OCI-LY3 (cell line): Measurements from ENCODE around the gene CCDC40.
A peak's percentile ranks its signal among the peaks of the same experiment; 100 is the strongest.

Experiments used
- H2AFZ ChIP-seq: fragments of 200-600, 300-600 bp; shearing (Covaris generic); 2 replicates; pipeline ENCODE4 v1.6.0; 2014; ENCODE audit warnings: antibody characterized with exemption, low read depth, low read length
- H3K27ac ChIP-seq: fragments of 200-600, 300-600 bp; sonication (generic); 2 replicates; pipeline ENCODE4 v1.5.1; 2014; ENCODE audit warnings: mild to moderate bottlenecking, low read length, moderate library complexity, mixed read lengths
- H3K27me3 ChIP-seq: fragments of 200-600, 300-600 bp; sonication (generic); 2 replicates; pipeline ENCODE4 v1.6.1; 2014; ENCODE audit warnings: low read depth, low read length, mixed read lengths
- H3K36me3 ChIP-seq: fragments of 200-600, 300-600 bp; sonication (generic); replicated peaks from 2 replicates; pipeline ENCODE3; 2014; ENCODE audit warnings: low read depth, low read length, mixed read lengths
- H3K4me1 ChIP-seq: fragments of 300-600, 200-600 bp; sonication (generic); 2 replicates; pipeline ENCODE4 v1.6.1; 2014; ENCODE audit warnings: low read length, mixed read lengths
- H3K4me2 ChIP-seq: fragments of 200-600, 300-600 bp; sonication (generic); 2 replicates; pipeline ENCODE4 v1.6.1; 2014; ENCODE audit warnings: low read length, mixed read lengths
- H3K4me3 ChIP-seq: fragments of 300-600, 200-600 bp; sonication (generic); 2 replicates; pipeline ENCODE4 v1.5.1; 2014; ENCODE audit warnings: antibody characterized with exemption, mild to moderate bottlenecking, low read length, moderate library complexity
- H3K79me2 ChIP-seq: fragments of 300-600, 200-600 bp; shearing (Covaris generic); 2 replicates; pipeline ENCODE4 v1.6.1; 2014; ENCODE audit warnings: mild to moderate bottlenecking, low read length, mixed read lengths
- H3K9ac ChIP-seq: fragments of 300-600, 200-600 bp; shearing (Covaris generic); 2 replicates; pipeline ENCODE4 v1.6.0; 2014; ENCODE audit warnings: mild to moderate bottlenecking, low read length, moderate library complexity
- H3K9me3 ChIP-seq: fragments of 200-600, 300-600 bp; shearing (Covaris generic); 2 replicates; pipeline ENCODE4 v1.6.1; 2014; ENCODE audit warnings: low read length, mixed read lengths; ENCODE audit not compliant: insufficient read depth
- H4K20me1 ChIP-seq: fragments of 200-600, 300-600 bp; sonication (generic); 2 replicates; pipeline ENCODE4 v1.6.1; 2016; ENCODE audit warnings: low read length, mixed read lengths; ENCODE audit not compliant: insufficient read depth
- EZH2phosphoT487 ChIP-seq: fragments of 200-600 bp; shearing (Covaris generic); IDR thresholded peaks from 2 replicates; pipeline ENCODE4 v1.6.1; 2018; ENCODE audit warnings: antibody characterized with exemption, mixed run types, low read depth
- TF ChIP-seq, protein P1 (sequence below): fragments of 200-600, 300-600 bp; sonication (generic); IDR thresholded peaks from 2 replicates; pipeline ENCODE4 v1.5.1; 2014; ENCODE audit warnings: antibody characterized with exemption, low read length, low read depth

The CCDC40 gene

DNA sequence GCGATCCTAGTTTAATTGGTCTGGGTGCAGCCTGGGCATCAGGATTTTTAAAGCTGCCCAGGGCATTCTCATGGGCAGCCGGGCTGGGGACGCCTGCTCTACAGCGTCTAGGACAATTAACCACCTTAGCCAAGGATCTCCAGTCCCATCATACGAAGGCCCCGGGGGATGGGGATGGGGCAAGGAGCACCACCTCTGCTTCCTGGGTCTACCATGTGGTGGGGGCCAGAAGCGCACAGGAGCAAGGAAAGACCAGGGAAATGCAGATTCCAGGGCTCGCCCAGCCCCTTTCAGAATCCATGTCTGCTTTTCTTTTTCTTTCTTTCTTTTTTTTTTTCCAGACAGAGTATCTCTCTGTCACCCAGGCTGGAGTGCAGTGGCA lies 30.1 kb upstream of the CCDC40 start:
- Histone ChIP-seq H3K36me3 (no peaks in the 10 kb centered on the region), H3K4me1 (peaks cover 5% of the 10 kb centered on the region; the same call in 1 of the 2 replicates), H3K27ac (no peak overlapping the region), H3K9me3 (no peaks in the 10 kb centered on the region), H4K20me1 (no peaks in the 10 kb centered on the region), H3K9ac (no peak overlapping the region), H3K4me3 (no peak overlapping the region), H3K79me2 (no peaks in the 10 kb centered on the region), H3K27me3 (no peaks in the 10 kb centered on the region), H2AFZ (no peak overlapping the region), H3K4me2 (0 out of 2 replicates have a peak overlapping the region, but pooled peaks have one; percentile 42)
- TF ChIP-seq, protein P1, sequence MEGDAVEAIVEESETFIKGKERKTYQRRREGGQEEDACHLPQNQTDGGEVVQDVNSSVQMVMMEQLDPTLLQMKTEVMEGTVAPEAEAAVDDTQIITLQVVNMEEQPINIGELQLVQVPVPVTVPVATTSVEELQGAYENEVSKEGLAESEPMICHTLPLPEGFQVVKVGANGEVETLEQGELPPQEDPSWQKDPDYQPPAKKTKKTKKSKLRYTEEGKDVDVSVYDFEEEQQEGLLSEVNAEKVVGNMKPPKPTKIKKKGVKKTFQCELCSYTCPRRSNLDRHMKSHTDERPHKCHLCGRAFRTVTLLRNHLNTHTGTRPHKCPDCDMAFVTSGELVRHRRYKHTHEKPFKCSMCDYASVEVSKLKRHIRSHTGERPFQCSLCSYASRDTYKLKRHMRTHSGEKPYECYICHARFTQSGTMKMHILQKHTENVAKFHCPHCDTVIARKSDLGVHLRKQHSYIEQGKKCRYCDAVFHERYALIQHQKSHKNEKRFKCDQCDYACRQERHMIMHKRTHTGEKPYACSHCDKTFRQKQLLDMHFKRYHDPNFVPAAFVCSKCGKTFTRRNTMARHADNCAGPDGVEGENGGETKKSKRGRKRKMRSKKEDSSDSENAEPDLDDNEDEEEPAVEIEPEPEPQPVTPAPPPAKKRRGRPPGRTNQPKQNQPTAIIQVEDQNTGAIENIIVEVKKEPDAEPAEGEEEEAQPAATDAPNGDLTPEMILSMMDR: no peak
- no peak for TF ChIP-seq EZH2phosphoT487

DNA sequence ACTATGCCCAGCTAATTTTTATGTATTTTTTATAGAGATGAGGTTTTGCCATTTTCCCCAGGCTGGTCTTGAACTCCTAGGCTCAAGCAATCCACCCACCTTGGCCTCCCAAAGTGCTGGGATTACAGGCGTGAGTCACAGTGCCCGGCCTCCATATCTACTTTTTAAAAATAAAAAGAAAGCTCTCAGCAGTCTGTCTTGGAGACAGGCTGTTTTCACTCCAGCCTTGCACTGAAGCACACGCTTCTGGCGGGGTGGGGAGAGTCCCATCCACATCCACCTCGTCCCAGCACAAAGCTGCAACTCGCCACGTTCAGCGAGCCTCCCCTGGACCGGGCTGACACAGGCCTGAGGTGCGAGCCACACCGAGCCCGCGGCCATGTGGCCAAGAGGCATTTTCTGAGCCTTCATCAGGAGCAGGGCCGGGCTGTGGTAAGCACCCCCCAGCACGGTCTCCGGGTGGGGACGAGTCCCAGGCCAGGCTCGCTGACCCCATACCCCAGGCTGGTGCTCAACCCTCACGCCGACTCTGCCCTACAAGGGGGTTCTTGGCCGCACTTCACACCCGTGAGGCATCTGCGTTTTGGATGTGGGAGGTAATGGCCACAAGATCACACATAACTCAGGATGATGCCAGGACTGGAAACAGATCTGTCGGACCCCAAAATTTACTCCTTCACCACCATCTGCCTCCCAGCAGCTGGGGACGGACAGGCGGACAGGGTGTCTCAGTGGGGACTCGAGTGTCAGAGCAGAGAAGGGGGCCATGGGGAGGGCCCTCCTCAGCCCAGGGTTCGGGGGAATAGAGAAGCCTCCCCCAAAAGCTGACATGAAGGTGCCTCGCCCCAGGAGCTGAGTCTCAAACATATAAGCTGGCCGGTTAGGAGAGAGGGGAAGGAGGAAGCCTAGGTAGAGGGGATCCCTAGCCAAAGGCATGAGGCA lies 29.4 kb upstream of the CCDC40 start:
- Histone ChIP-seq H3K4me2 (no peak overlapping the region), H3K9ac (no peak overlapping the region), H3K27ac (no peak overlapping the region), H2AFZ (no peak overlapping the region), H3K27me3 (no peaks in the 10 kb centered on the region), H3K4me1 (peaks cover 5% of the 10 kb centered on the region; the same call in 1 of the 2 replicates), H4K20me1 (no peaks in the 10 kb centered on the region), H3K36me3 (no peaks in the 10 kb centered on the region), H3K79me2 (no peaks in the 10 kb centered on the region), H3K9me3 (no peaks in the 10 kb centered on the region), H3K4me3 (no peak overlapping the region)
- TF ChIP-seq, protein P1: no peak
- no peak for TF ChIP-seq EZH2phosphoT487

DNA sequence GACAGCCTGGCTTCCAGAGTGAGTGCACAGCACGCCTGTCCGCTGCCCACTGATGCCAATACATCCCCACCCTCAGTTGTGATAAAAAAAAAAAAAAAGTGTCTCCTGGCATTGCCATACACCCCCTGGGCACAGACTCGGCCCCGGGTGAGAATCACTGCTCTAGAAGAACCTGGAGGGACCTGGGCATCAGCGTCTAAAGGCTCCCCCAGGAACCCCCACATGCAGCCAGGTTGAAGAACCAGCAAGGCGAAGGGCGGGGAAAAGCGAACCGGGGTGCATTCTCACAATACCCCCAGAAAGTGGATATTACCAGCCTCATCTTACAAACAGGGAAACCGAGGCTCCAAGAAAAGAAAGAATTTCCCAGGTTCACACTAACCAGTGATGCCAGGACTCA lies 28.5 kb upstream of the CCDC40 start:
- Histone ChIP-seq H3K4me2 (no peak overlapping the region), H3K9ac (no peak overlapping the region), H3K27me3 (no peaks in the 10 kb centered on the region), H3K4me3 (no peak overlapping the region), H3K9me3 (no peaks in the 10 kb centered on the region), H3K79me2 (no peaks in the 10 kb centered on the region), H2AFZ (no peak overlapping the region), H3K27ac (no peak overlapping the region), H3K4me1 (peaks cover 5% of the 10 kb centered on the region; the same call in 1 of the 2 replicates), H3K36me3 (no peaks in the 10 kb centered on the region), H4K20me1 (no peaks in the 10 kb centered on the region)
- TF ChIP-seq, protein P1: no peak
- no peak for TF ChIP-seq EZH2phosphoT487

DNA sequence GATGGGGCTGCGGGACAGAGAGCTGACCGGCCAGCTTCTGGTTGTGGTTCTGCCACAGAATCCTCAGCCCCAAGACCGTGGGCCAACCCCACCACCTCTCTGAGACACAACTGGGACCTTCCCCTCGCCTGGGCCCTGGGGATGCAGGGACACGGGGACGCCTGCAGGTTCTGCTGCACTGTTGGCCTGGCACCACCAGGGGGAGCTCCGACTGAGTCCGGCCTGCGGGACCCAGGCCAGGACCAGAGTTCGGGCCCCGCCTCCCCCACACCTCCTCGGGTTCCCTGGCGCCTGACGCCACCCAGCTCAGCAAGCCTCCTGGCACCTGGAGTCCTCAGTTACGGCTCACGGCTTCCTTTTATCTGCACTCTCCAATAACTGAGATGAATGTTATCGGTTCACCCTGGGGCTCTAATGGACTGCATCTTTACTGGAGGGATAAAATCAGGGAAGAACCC lies 28.0 kb upstream of the CCDC40 start:
- Histone ChIP-seq H3K79me2 (no peaks in the 10 kb centered on the region), H4K20me1 (no peaks in the 10 kb centered on the region), H3K36me3 (no peaks in the 10 kb centered on the region), H3K4me3 (no peak overlapping the region), H3K4me2 (no peak overlapping the region), H3K9me3 (no peaks in the 10 kb centered on the region), H3K27me3 (no peaks in the 10 kb centered on the region), H3K27ac (no peak overlapping the region), H3K9ac (no peak overlapping the region), H2AFZ (no peak overlapping the region), H3K4me1 (peaks cover 5% of the 10 kb centered on the region; the same call in 1 of the 2 replicates)
- TF ChIP-seq EZH2phosphoT487: no peak
- TF ChIP-seq, protein P1: peak; percentile 82
